Mammary epithelial cell (primary cell): ENCODE results near the gene RALGAPA2.

Source experiments
- CTCF ChIP-seq, 2 donors: IDR thresholded peaks in 1 of 2; conservative IDR thresholded peaks in 1 of 2; 2 replicates each; pipeline ENCODE4 v1.5.1; 2011 to 2012; ENCODE audit warnings: inconsistent platforms in 2 of 2, low read length in 2 of 2, mild to moderate bottlenecking in 2 of 2, control low read depth in 1 of 2, low read depth in 1 of 2; ENCODE audit not compliant: insufficient read depth in 1 of 2; ENCODE audit errors: extremely low read depth in 1 of 2
- EZH2 ChIP-seq: IDR thresholded peaks from 2 replicates; pipeline ENCODE4 v1.6.1; 2012; ENCODE audit warnings: low read length, inconsistent platforms, borderline replicate concordance

DNA sequence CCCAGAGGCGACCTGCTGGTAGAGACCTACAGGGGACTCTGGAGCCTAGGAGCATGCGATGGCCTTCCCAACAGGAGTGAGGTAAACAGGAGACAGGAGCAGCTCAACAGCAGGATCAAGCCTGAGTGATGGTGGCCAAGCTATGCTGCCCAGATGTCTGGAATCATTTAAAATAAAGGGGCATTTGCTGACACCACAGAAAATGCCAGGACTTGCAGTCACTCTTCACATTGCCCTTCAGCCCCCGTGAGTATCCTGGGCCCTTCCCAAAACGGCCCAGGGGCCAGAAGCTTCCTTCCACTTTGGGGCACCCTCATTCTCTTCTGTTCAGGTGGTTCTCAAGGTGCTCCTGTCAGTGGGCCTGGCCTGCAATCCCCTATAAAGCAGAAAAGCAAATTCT lies 321.3 kb downstream of the RALGAPA2 start:
- TF ChIP-seq EZH2: no peak
- no peak for TF ChIP-seq CTCF (conservative IDR thresholded peaks at IDR 0.05 in 1 of 2, IDR thresholded peaks at IDR 0.05 in 1 of 2; ENCODE audit: extremely low read depth in 1 of 2, insufficient read depth in 1 of 2, low read depth in 1 of 2, low read length in 2 of 2)
